ENCODE results near the gene RMI2.

RMI2 gene

GRCh38 chr16:11309895-11310633 is 35.2 kb upstream of the RMI2 start:
- DNase-seq (ENCODE audit: low read depth), result no peak

- no peak for DNase-seq (ENCODE audit: low read depth)
These were observed 34.7 kb upstream of the RMI2 start for GRCh38 chr16:11310634-11310977.

GRCh38 chr16:11310997-11311561 is 34.2 kb upstream of the RMI2 start:
- DNase-seq (ENCODE audit: low read depth), result no peak

GRCh38 chr16:11312718-11313492 is 32.4 kb upstream of the RMI2 start:
- DNase-seq (ENCODE audit: low read depth), result no peak

GRCh38 chr16:11313493-11314308 is 31.6 kb upstream of the RMI2 start:
- DNase-seq (ENCODE audit: low read depth), result no peak

- DNase-seq (ENCODE audit: low read depth), result no peak
These were observed 30.9 kb upstream of the RMI2 start for GRCh38 chr16:11314309-11314894.

GRCh38 chr16:11315510-11315909 is 29.7 kb upstream of the RMI2 start:
- DNase-seq (ENCODE audit: low read depth), result no peak

- no peak for DNase-seq (ENCODE audit: low read depth)
These were observed 28.8 kb upstream of the RMI2 start for GRCh38 chr16:11316331-11317015.

- DNase-seq (ENCODE audit: low read depth), result no peak
These were observed 26.4 kb upstream of the RMI2 start for GRCh38 chr16:11318817-11319216.

GRCh38 chr16:11319529-11320146 is 25.6 kb upstream of the RMI2 start:
- no peak for DNase-seq (ENCODE audit: low read depth)

GRCh38 chr16:11320170-11320569 is 25.1 kb upstream of the RMI2 start:
- no peak for DNase-seq (ENCODE audit: low read depth)

- no peak for DNase-seq (ENCODE audit: low read depth)
These were observed 23.6 kb upstream of the RMI2 start for GRCh38 chr16:11321662-11322061.

GRCh38 chr16:11322823-11323222 is 22.4 kb upstream of the RMI2 start:
- no peak for DNase-seq (ENCODE audit: low read depth)

- no peak for DNase-seq (ENCODE audit: low read depth)
These were observed 21.5 kb upstream of the RMI2 start for GRCh38 chr16:11323551-11324336.

- DNase-seq (ENCODE audit: low read depth), result no peak
These were observed 19.7 kb upstream of the RMI2 start for GRCh38 chr16:11325404-11326083.

GRCh38 chr16:11326084-11326736 is 19.0 kb upstream of the RMI2 start:
- DNase-seq (ENCODE audit: low read depth), result no peak

- DNase-seq (ENCODE audit: low read depth), result no peak
These were observed 18.5 kb upstream of the RMI2 start for GRCh38 chr16:11326737-11327276.

- DNase-seq (ENCODE audit: low read depth), result no peak
These were observed 17.7 kb upstream of the RMI2 start for GRCh38 chr16:11327277-11328171.

All from stimulated activated CD8-positive, alpha-beta memory T cell treated with anti-CD3 and anti-CD28 coated beads, Interleukin-7, amount 100 ng/mL, for 24 hours (primary cell).